Measurements from ENCODE around the gene KCNAB1.

GRCh38 chr3:156483426-156483825 is 363.0 kb downstream of the KCNAB1 start:
- TF ChIP-seq CTCF (IDR thresholded peaks at IDR 0.05) (no peak), POLR2A (IDR thresholded peaks at IDR 0.05) (peak; percentile 8), EP300 (IDR thresholded peaks at IDR 0.05; ENCODE audit: low read depth) (no peak), POLR2AphosphoS5 (IDR thresholded peaks at IDR 0.05) (peak; percentile 16 to 58 (median 44))

All from transverse colon (tissue), 4 donors.